ENCODE data around the gene FLII. TPM values are rescaled to one million over a fixed set of nuclear protein-coding genes. Genes with fewer than 3 reads are reported as not detected.
"Not testable (repeated sequence)": the region's sequence is repeated elsewhere in the genome, so short reads cannot be mapped to it uniquely, and the experiment has no call there.

FLII gene
- total RNA-seq, 1 donor from 2014 or later, result 355 TPM

GRCh38 chr17:18224387-18225120 is 34.0 kb downstream of the FLII start:
- peaks cover 23% of the 10 kb centered on the region for H3K27me3 Mint-ChIP-seq (ENCODE audit: unreplicated experiment)
- TF ChIP-seq, protein P1, sequence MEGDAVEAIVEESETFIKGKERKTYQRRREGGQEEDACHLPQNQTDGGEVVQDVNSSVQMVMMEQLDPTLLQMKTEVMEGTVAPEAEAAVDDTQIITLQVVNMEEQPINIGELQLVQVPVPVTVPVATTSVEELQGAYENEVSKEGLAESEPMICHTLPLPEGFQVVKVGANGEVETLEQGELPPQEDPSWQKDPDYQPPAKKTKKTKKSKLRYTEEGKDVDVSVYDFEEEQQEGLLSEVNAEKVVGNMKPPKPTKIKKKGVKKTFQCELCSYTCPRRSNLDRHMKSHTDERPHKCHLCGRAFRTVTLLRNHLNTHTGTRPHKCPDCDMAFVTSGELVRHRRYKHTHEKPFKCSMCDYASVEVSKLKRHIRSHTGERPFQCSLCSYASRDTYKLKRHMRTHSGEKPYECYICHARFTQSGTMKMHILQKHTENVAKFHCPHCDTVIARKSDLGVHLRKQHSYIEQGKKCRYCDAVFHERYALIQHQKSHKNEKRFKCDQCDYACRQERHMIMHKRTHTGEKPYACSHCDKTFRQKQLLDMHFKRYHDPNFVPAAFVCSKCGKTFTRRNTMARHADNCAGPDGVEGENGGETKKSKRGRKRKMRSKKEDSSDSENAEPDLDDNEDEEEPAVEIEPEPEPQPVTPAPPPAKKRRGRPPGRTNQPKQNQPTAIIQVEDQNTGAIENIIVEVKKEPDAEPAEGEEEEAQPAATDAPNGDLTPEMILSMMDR (IDR thresholded peaks at IDR 0.05; ENCODE audit: unreplicated experiment), result no peak
- no peaks in the 10 kb centered on the region for H3K9me3 Mint-ChIP-seq (ENCODE audit: unreplicated experiment)
- peaks cover 12% of the 10 kb centered on the region for H3K36me3 Mint-ChIP-seq (ENCODE audit: low read depth, unreplicated experiment)
- peak overlapping the region; percentile 93 for H3K27ac Mint-ChIP-seq (ENCODE audit: unreplicated experiment)
- H3K4me3 Mint-ChIP-seq (ENCODE audit: unreplicated experiment), result peak overlapping the region; percentile 94
- peaks cover 21% of the 10 kb centered on the region for H3K4me1 Mint-ChIP-seq (ENCODE audit: unreplicated experiment)
- peak; percentile 41 for DNase-seq (ENCODE audit: low spot score)

GRCh38 chr17:18224053-18224386 is 34.5 kb downstream of the FLII start:
- peaks cover 21% of the 10 kb centered on the region for H3K4me1 Mint-ChIP-seq (ENCODE audit: unreplicated experiment)
- no peak for DNase-seq (ENCODE audit: low spot score)
- H3K9me3 Mint-ChIP-seq (ENCODE audit: unreplicated experiment), result no peaks in the 10 kb centered on the region
- H3K36me3 Mint-ChIP-seq (ENCODE audit: low read depth, unreplicated experiment), result peaks cover 12% of the 10 kb centered on the region
- peaks cover 23% of the 10 kb centered on the region for H3K27me3 Mint-ChIP-seq (ENCODE audit: unreplicated experiment)
- H3K4me3 Mint-ChIP-seq (ENCODE audit: unreplicated experiment), result no peak overlapping the region
- TF ChIP-seq, protein P1 (IDR thresholded peaks at IDR 0.05; ENCODE audit: unreplicated experiment), result no peak
- peak overlapping the region; percentile 93 for H3K27ac Mint-ChIP-seq (ENCODE audit: unreplicated experiment)

DNA sequence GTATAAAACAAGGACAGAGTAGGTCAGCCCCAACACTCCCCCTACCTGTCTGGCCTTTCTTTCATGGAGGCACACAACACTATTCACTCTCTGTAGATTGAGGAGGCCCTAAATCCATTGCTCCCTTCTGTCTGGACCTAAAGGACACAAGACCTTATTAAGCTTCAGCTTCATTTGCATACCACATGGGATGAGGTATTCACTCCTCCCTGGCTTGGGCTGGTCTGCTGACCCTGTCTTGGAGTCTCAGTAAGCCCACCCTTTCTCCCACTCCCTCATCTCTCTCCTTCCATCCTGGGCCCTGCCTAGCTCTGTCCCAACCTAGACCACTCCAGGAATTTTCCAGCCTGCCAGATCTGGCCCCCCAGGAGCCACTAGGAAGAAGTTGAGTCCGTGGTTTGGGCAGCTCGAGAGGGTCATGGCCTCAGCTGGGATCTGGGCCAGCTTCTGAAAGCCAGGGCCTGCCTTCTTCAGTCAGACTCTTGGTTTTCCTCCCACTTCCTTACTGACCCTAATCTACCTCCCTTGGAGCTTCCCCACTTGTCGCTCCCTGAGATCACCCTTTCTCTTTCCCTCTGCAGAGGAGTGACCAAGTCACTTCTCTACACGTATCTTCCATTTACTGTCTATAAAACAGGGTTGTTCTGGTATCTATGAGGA is 39.7 kb downstream of the FLII start:
- Mint-ChIP-seq H3K9me3 (ENCODE audit: unreplicated experiment) (no peaks in the 10 kb centered on the region), H3K27ac (ENCODE audit: unreplicated experiment) (peak overlapping the region; percentile 31), H3K27me3 (ENCODE audit: unreplicated experiment) (peaks cover 4% of the 10 kb centered on the region), H3K36me3 (ENCODE audit: low read depth, unreplicated experiment) (no peaks in the 10 kb centered on the region), H3K4me3 (ENCODE audit: unreplicated experiment) (no peak overlapping the region), H3K4me1 (ENCODE audit: unreplicated experiment) (no peaks in the 10 kb centered on the region)
- no peak for DNase-seq (ENCODE audit: low spot score)
- TF ChIP-seq, protein P1 (IDR thresholded peaks at IDR 0.05; ENCODE audit: unreplicated experiment), result no peak

DNA sequence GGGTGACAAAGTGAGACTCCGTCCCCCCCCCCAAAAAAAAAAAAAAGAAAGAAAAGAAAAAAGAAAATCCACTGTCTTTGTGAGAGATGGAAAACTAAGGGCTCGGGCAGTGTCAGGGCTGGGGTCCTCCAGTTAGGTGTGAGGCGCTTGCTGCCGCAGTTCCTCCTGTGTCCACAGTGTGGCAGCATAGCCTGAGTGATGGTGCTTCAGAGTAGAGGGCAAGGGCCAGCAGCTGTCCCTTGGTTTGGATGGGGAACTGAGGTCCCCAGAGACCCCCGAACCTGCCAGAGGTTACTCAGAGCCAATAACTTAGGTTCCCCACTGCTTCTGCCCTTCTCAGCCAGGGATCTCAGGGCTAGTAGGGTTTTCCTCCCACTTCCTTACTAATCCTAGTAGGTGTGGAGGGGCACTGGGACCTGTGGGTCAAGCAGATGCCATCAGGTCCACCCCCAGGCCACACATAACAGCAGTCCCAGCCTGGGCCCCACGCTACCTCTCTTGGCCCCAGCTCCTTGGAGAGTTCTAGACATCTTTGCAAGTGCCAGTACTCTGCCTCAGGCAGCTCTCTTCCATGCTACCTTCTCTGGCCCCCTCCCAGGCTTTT is 41.0 kb downstream of the FLII start:
- peak; percentile 88 for DNase-seq (ENCODE audit: low spot score)
- H3K9me3 Mint-ChIP-seq (ENCODE audit: unreplicated experiment), result no peaks in the 10 kb centered on the region
- H3K27ac Mint-ChIP-seq (ENCODE audit: unreplicated experiment), result no peak overlapping the region
- no peaks in the 10 kb centered on the region for H3K27me3 Mint-ChIP-seq (ENCODE audit: unreplicated experiment)
- H3K4me1 Mint-ChIP-seq (ENCODE audit: unreplicated experiment), result no peaks in the 10 kb centered on the region
- H3K4me3 Mint-ChIP-seq (ENCODE audit: unreplicated experiment), result no peak overlapping the region
- no peaks in the 10 kb centered on the region for H3K36me3 Mint-ChIP-seq (ENCODE audit: low read depth, unreplicated experiment)
- TF ChIP-seq, protein P1 (IDR thresholded peaks at IDR 0.05; ENCODE audit: unreplicated experiment), result peak; percentile 74

DNA sequence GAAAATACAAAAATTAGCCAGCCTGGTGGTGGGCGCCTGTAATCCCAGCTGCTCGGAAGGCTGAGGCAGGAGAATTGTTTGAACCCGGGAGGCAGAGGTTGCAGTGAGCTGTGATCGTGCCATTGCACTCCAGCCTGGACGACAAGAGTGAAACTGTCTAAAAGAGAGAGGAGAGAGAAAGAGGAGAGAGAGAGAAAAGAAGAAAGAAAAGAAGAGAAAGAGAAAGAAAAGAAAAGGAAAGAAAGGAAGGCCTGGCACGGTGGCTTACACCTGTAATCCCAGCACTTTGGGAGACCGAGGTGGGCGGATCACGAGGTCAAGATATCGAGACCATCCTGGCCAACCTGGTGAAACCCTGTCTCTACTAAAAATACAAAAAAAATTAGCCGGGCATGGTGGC is 41.6 kb downstream of the FLII start:
- not testable (repeated sequence) for H3K27me3 Mint-ChIP-seq (ENCODE audit: unreplicated experiment); H3K36me3 Mint-ChIP-seq (ENCODE audit: low read depth, unreplicated experiment); H3K4me1 Mint-ChIP-seq (ENCODE audit: unreplicated experiment); DNase-seq (ENCODE audit: low spot score); H3K4me3 Mint-ChIP-seq (ENCODE audit: unreplicated experiment); H3K9me3 Mint-ChIP-seq (ENCODE audit: unreplicated experiment); H3K27ac Mint-ChIP-seq (ENCODE audit: unreplicated experiment)

Measured in endothelial cell (in vitro differentiated cells).